ENCODE results near the gene MEPCE.

- TF ChIP-seq, protein P1, sequence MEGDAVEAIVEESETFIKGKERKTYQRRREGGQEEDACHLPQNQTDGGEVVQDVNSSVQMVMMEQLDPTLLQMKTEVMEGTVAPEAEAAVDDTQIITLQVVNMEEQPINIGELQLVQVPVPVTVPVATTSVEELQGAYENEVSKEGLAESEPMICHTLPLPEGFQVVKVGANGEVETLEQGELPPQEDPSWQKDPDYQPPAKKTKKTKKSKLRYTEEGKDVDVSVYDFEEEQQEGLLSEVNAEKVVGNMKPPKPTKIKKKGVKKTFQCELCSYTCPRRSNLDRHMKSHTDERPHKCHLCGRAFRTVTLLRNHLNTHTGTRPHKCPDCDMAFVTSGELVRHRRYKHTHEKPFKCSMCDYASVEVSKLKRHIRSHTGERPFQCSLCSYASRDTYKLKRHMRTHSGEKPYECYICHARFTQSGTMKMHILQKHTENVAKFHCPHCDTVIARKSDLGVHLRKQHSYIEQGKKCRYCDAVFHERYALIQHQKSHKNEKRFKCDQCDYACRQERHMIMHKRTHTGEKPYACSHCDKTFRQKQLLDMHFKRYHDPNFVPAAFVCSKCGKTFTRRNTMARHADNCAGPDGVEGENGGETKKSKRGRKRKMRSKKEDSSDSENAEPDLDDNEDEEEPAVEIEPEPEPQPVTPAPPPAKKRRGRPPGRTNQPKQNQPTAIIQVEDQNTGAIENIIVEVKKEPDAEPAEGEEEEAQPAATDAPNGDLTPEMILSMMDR (conservative IDR thresholded peaks at IDR 0.05 in 1 of 2, IDR thresholded peaks at IDR 0.05 in 1 of 2; ENCODE audit: extremely low read depth in 1 of 2, insufficient read depth in 1 of 2, low read depth in 1 of 2, low read length in 2 of 2), result no peak
- no peak for TF ChIP-seq EZH2 (IDR thresholded peaks at IDR 0.05; ENCODE audit: borderline replicate concordance, low read length)
These were observed at the start of gene MEPCE for GRCh38 chr7:100429637-100430492.

Measured in mammary epithelial cell (primary cell).